HG03108 (cell line): ENCODE data around the gene DHX32.

Source experiments
- ATAC-seq: cut with Tn5 transposase; IDR thresholded peaks from one replicate; pipeline ENCODE4 v1.9.1; 2021; ENCODE audit warnings: moderate library complexity; ENCODE audit not compliant: unreplicated experiment

Gene DHX32

GRCh38 chr10:125816548-125816947 is 64.5 kb downstream of the DHX32 start:
- ATAC-seq, result no peak

DNA sequence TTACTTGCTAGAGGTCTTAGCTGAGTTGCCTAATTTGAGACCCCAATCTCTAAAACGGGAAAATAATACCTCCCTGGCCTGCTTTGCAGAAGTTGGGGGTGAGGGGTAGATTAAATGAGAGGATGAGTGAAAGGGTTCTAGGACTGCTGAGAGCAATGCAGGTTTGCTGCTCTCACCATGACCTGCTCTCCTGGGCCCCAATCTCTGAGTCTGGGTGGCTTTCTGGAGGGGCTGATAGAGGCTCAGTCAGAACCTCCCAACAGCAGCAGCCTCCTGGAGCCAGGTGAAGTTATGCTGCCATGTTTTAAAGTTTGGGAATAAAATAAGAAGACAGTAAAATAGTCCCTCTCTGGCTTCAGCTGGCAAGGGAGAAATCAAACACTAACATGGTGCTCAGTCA is 65.3 kb downstream of the DHX32 start:
- no peak for ATAC-seq

DNA sequence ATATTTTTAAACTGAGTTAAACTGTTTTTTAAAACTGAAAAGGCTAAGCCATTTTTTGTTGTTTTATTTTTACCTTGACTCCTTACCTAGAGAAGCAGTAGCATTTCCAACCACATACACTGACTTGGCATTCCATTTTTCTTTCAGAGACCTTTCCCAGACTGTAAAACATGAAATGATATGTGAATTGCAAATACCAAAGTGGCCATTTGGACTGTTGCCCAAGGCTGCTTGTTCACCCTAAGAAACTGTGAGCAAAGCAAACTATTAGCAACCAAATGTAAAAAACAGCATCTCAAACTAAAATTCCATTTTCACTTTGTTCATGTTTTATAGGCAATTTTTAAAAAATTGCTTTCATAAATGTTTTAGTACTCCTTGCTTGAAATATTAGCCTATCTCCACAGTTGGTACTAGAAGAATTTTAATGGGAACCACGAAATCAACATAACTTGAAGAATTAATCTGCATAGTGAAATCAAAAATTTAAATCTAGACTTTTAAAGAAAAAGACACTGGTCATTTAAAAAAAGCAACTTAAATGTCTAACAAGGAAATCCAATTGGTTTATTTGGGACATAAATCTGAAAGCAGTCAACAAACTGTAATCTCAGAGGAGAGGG is 68.9 kb downstream of the DHX32 start:
- no peak for ATAC-seq

DNA sequence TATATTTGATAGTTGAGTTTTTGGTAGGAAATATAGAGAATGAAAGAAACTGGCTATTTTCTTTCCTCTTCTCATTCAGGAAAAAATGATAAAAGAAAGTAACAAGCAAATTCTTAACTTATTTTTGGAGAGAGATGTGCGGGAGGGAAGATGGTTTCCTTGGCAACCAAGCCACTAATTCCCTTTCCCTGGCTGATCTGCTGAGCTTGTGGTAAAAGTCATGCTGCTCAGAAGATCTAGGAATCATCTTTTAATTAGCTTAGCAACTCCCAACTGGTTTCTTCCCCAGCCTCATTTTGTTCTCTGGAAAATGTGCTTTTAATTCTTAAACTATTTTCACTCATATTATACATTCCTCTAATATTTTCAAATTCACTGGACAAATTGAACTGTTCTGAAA is 69.8 kb downstream of the DHX32 start:
- ATAC-seq, result no peak

DNA sequence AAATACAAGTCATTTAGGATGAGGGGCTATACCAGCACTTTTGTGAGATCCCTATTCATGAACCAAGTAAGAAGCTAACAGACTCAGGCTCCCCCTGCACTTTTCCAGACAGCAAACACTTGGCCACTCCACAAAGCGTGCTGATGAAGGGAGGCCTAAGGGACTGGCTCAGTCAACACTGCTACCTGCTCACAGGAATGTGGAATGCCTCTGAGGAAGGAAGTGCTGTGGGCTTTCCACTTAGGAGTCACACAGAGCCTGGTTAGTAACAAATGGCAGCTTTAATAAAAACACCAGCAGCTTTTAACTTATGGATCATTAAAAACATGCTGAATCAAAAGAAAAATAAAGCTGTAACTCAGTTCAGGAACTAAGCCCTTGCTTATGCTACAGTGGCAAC is 73.0 kb downstream of the DHX32 start:
- ATAC-seq, result no peak

DNA sequence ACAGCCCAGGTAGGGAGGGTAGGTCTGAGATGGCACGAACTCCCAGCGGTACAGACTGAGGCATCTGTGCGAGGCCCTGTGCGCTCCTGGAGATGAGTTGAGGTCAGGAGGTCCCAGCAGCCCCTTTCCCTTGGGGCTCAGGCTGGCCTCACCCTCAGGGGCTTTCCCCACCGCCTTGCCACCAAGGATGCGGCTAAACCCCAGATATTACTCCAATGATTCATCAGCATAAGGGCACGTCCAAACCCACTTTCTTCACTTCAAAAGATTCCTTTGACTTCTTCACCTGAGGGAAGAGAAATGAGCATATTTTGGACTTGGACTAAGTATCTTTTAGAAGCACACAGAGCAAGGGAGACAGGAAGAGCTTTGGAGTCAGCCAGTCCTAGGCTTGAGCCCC is 78.4 kb downstream of the DHX32 start:
- no peak for ATAC-seq

- ATAC-seq, result no peak
Measured at GRCh38 chr10:125802131-125802530, 79.0 kb downstream of the DHX32 start.

DNA sequence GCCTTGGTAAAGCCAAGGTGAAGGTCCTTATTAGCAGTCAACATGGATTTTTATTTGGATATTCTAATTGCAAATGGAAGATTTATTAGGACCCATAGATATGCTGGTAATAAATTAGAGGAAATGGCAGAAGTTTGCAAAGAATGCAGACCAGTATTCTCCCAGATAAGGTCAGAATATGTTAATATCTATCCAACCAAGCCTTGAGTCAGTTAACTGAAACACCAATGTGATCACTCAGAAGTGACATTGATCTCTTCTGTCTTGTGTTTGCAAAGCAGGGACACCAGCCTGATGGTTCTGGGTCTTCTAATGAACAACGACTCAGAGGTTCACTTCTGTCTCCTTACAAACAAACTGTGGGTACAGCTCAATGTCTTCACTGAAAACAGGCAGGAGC is 79.5 kb downstream of the DHX32 start:
- ATAC-seq, result no peak

DNA sequence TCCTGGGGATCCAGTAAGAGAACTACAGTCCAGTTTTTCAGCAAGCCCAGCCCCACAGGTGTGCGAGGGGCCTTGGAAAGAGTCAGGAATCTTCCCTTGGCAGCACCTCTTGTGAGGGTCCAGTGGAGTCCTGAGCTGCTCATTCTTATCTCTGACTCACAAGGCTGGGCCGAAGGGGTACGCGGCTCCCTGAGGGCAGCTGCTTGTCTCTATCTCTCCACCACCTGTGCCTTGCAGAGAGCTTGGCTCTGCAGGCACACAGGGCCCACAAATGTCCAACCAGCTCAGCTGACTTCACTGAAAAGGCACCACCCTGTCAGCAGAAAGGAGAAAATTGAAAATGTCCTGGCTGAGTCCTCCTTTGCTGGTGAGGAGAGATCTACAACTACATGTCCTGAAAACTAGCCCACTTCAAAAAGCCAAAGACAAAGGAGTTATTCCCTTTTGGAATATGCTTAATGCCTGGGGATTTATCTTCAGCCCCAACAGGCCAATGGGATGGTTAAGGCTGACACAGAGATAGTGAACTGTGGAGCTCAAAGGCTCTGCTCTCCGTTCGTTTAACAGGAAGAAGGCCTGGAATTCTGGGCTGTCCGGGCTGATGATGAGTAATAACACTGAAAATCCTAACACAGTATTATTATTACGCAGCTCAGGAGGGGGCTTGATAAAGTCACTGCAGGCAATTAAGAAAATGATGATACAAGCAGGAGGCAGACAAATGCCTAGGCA is 81.5 kb downstream of the DHX32 start:
- no peak for ATAC-seq

DNA sequence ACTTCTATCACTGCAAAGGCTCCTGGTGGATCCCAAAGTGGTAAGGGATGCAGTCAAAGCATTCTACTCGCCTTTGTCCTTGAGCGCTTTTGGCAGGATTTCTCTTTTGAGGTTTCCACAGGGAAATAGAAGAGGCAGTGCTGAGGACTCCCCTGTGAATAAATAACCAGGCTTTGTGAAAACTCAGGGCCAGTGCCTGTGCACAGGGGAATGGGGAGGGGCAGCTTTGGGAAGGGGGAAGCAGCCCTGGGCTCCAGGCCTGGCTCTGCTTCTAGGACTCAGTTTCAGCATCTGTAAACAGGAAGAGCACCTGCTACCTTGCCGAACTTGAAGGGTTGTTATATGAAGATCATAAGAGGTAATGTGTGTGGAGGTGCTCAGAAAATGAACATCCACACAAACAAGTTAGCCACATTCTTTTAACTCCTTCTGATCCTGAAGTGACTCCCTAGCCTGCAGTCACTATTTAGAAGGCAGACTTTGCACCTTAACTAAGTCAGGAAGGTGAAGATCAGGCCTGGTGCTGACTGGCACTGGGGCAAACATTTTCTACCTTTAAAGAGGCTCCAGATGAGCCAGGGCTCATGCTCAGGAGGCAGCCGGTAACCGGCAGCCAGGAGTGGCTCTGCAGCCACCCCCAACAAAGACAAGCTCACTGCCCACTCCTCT is 83.0 kb downstream of the DHX32 start:
- no peak for ATAC-seq

GRCh38 chr10:125797424-125797823 is 83.7 kb downstream of the DHX32 start:
- no peak for ATAC-seq

GRCh38 chr10:125795637-125796190 is 85.4 kb downstream of the DHX32 start:
- no peak for ATAC-seq

GRCh38 chr10:125795128-125795527 is 86.0 kb downstream of the DHX32 start:
- ATAC-seq, result no peak

DNA sequence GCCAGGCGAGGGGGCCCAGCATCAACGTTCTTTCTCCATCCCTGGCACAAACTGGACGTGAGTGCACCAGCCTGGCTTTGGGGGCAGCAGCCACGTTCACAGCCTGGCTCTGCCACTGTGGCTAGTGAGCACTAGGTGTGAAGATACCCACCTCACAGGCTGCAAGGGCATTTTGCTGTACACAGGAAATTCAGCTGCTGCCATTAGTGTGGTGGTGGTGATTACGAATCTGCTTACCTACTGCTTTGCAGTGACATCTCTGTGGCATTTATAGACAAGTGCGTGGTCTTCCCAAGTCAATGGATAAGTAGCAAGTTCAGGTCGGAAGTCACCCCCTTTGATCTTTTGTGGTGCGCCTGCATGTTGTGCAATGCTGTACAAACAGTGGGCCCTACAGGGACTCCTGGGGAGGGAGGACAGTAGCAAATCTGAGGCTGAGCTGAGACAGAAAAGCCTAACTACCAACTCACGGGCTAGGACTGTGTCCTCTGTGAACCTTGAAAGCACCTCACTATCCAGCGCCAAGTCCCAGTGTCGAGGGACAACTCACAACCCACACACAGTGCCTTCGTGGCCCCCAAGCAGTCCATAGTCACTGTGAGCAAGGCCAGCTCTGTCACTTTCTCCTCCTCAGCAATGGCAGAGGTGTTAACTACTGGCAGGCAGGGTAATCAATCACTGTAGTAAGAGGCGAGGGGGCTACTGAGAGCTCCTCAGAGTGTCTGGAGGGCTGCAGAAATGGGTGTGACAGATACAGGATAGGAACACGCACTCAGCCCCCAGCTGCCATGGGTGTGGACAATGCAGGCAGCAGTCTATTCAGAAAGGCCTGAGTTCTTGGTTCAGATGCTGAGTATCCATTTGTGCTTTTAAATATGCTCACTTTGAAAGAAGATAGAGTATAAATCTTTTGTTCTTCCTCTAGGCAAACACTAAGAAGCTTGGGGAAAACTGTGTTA is 88.5 kb downstream of the DHX32 start:
- no peak for ATAC-seq

- ATAC-seq, result no peak
Measured at GRCh38 chr10:125788156-125789034, 92.7 kb downstream of the DHX32 start.
